ENCODE measurements around the gene COBL. TPM values are rescaled to one million over a fixed set of nuclear protein-coding genes. Genes with fewer than 3 reads are reported as not detected.

The COBL gene
- total and polyA plus RNA-seq, 2 of the 8 experiments (the other 6 are each of a cell fraction or from before 2014, with no cell fraction given): 13.8 to 40.4 TPM

DNA sequence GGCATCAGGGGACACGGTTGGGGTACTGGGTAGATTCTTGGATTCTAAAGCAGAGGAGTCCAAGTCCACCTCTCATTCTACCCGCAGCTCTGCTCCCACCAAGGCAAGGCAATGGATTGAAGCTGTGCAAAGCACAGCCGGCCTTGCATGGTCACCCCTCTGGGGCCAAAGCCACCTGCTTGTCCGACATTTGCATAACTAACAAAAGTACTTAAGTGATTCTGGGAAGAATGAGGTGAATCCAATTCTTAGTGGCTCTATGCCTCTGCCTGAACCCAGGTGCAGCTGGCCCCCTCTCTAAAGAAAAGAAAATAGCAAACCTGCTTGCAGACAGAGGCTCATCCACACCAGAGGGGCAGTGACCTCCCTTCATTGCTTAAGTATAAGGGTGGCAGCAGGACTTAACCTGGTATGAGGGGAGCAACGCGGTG lies 10.7 kb upstream of the COBL start (continued):
- TF ChIP-seq RAD21 (IDR thresholded peaks at IDR 0.05 in 1 of 2, conservative IDR thresholded peaks at IDR 0.05 in 1 of 2; ENCODE audit: low read depth in 2 of 2, low read length in 2 of 2) (peak in 1 of 2 experiments; percentile 14; a peak in 1 of 4 replicates), TAF7 (optimal IDR thresholded peaks at IDR 0.05; ENCODE audit: borderline replicate concordance, low read depth, low read length) (peak; percentile 72), MAFK (IDR thresholded peaks at IDR 0.05; ENCODE audit: low read depth, low read length) (no peak), BACH1 (IDR thresholded peaks at IDR 0.05; ENCODE audit: low read length) (no peak), ASH2L (IDR thresholded peaks at IDR 0.05; ENCODE audit: low read length) (peak; percentile 95), EP300 (IDR thresholded peaks at IDR 0.05; ENCODE audit: borderline replicate concordance in 1 of 2, low read depth in 2 of 2, low read length in 2 of 2) (peak in 1 of 2 experiments; percentile 96; a peak in 1 of 3 replicates), RXRA (IDR thresholded peaks at IDR 0.05; ENCODE audit: insufficient read depth, low read depth, low read length) (no peak), BCL11A (IDR thresholded peaks at IDR 0.05; ENCODE audit: low read depth in 2 of 2, low read length in 2 of 2) (peak in 1 of 2 experiments; percentile 30), PHF8 (conservative IDR thresholded peaks at IDR 0.05; ENCODE audit: low read depth, low read length) (peak; percentile 14; the same call in 1 of the 2 replicates), RBBP5 (IDR thresholded peaks at IDR 0.05; ENCODE audit: borderline replicate concordance, low read depth, low read length) (no peak; the same call in 1 of the 2 replicates), GABPA (IDR thresholded peaks at IDR 0.05; ENCODE audit: borderline replicate concordance, insufficient read depth, low read length) (no peak), EZH2 (IDR thresholded peaks at IDR 0.05; ENCODE audit: low read depth, low read length, severe bottlenecking) (no peak), ZNF274 (IDR thresholded peaks at IDR 0.05; ENCODE audit: borderline replicate concordance, extremely low read depth, low read length) (no peak)
- TF ChIP-seq, protein P1, sequence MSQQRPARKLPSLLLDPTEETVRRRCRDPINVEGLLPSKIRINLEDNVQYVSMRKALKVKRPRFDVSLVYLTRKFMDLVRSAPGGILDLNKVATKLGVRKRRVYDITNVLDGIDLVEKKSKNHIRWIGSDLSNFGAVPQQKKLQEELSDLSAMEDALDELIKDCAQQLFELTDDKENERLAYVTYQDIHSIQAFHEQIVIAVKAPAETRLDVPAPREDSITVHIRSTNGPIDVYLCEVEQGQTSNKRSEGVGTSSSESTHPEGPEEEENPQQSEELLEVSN (IDR thresholded peaks at IDR 0.05): no peak
